ENCODE measurements around the gene PLCL2.

DNA sequence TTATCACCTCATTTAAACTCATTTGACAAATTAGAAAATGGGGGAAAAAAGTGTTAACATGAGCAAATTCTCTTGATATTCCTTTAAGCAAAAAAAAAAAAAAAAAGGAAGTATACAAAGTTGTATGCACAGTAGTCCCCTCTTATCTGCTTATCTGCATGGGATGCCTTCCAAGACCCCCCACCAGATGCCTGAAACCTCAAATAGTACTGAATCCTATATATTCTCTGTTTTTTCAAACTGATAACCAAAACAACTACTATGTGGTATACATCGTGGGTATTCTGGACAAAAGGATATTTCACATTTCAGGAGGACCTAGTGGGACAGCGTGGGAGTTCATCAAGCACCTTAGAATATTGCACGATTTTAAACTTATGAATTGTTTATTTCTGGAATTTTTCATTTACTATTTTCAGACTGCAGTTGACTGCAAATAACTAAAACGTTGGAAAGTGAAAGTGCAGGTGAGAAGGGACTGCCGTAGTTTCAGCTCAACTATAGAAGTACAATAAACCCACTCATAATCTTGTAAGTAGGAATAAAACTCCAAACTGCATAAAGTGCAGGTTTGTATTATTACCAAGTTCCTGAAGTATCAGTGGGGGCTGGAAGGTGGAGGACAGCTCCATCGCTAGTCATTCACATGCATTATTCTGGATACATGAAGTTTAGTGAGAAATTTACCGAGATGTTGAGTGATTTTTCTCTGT lies 43.6 kb upstream of the PLCL2 start:
- TF ChIP-seq, protein P1, sequence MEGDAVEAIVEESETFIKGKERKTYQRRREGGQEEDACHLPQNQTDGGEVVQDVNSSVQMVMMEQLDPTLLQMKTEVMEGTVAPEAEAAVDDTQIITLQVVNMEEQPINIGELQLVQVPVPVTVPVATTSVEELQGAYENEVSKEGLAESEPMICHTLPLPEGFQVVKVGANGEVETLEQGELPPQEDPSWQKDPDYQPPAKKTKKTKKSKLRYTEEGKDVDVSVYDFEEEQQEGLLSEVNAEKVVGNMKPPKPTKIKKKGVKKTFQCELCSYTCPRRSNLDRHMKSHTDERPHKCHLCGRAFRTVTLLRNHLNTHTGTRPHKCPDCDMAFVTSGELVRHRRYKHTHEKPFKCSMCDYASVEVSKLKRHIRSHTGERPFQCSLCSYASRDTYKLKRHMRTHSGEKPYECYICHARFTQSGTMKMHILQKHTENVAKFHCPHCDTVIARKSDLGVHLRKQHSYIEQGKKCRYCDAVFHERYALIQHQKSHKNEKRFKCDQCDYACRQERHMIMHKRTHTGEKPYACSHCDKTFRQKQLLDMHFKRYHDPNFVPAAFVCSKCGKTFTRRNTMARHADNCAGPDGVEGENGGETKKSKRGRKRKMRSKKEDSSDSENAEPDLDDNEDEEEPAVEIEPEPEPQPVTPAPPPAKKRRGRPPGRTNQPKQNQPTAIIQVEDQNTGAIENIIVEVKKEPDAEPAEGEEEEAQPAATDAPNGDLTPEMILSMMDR (IDR thresholded peaks at IDR 0.05) = no peak
- no peak for TF ChIP-seq EZH2 (IDR thresholded peaks at IDR 0.05; ENCODE audit: borderline replicate concordance, insufficient read depth, low read depth, low read length, poor library complexity, severe bottlenecking)

All from B cell (primary cell).